Uterus (tissue), 4 donors: ENCODE measurements around the gene IQSEC2. TPM values are rescaled to one million over a fixed set of nuclear protein-coding genes. Genes with fewer than 3 reads are reported as not detected.

ENCODE experiments used
- DNase-seq, 2 donors: peaks; one replicate each; pipeline ENCODE4 v3.0.0-alpha.2; 2019 to 2020
- H3K27ac ChIP-seq, 2 donors: fragments of 200-600 bp; sonication (generic); 1 replicate in 1 of 2; 2 replicates in 1 of 2; pipeline ENCODE4 v1.5.1; 2016 to 2018
- H3K27me3 ChIP-seq, 2 donors: fragments of 200-600 bp; sonication (generic); one replicate each; pipeline ENCODE4 v1.5.1; 2018 to 2019; ENCODE audit warnings: control low read depth in 1 of 2
- H3K36me3 ChIP-seq, 2 donors: fragments of 200-600 bp; sonication (generic); one replicate each; pipeline ENCODE4 v1.5.1; 2019; ENCODE audit warnings: control low read depth in 1 of 2
- H3K4me1 ChIP-seq, 2 donors: fragments of 200-600 bp; sonication (generic); one replicate each; pipeline ENCODE4 v1.5.1; 2018 to 2019; ENCODE audit warnings: control low read depth in 1 of 2
- H3K4me3 ChIP-seq, 2 donors: fragments of 200-600 bp; sonication (generic); 1 replicate in 1 of 2; 2 replicates in 1 of 2; pipeline ENCODE4 v1.5.1; 2018 to 2019; ENCODE audit warnings: mild to moderate bottlenecking in 1 of 2
- H3K9me3 ChIP-seq, 2 donors: fragments of 200-600 bp; sonication (generic); one replicate each; pipeline ENCODE4 v1.5.1; 2019; ENCODE audit warnings: control low read depth in 1 of 2
- POLR2A ChIP-seq, 2 donors: fragments of 450-650 bp; IDR thresholded peaks; one replicate each; pipeline ENCODE4 v1.6.1; 2016; ENCODE audit warnings: antibody characterized with exemption in 2 of 2, mild to moderate bottlenecking in 1 of 2, moderate library complexity in 1 of 2
- intact Hi-C: fragments of 100-400 bp; cut with DNase I; formaldehyde crosslinking; loops from one replicate; pipeline ENCODE4 v1.15.1; 2023; ENCODE audit warnings: low total_unique reads
- total RNA-seq, 4 donors: library from RNA; depleted of rRNA in 3 of 4; stranded (reverse); fragments of >200 nt in 3 of 4; gene quantifications; one replicate each; pipeline versions ENCODE4 v1.1.0 to v1.2.4, GENCODE V29; 2014 to 2023
- TF ChIP-seq, protein P1 (sequence below), 4 experiments: fragments of 200-600 bp in 2 of 4; fragments of 450-650 bp in 2 of 4; sonication (generic) in 2 of 4; IDR thresholded peaks; one replicate each; pipeline ENCODE4 v1.5.1; 2016 to 2019; ENCODE audit warnings: antibody characterized with exemption in 4 of 4, mild to moderate bottlenecking in 2 of 4, moderate library complexity in 1 of 4
- donor health status: DM: yes; HTN: yes; CAD: no.

IQSEC2 gene
- total RNA-seq, 4 donors from 2014 or later: 4.1 to 31.6 (median 8.9) TPM

- H3K27ac ChIP-seq: no peak overlapping the region
- H3K27me3 ChIP-seq: no peaks in the 10 kb centered on the region
- no peaks in the 10 kb centered on the region for H3K4me1 ChIP-seq
- no peaks in the 10 kb centered on the region for H3K9me3 ChIP-seq
- intact Hi-C loops: no loop called here
- no peaks in the 10 kb centered on the region for H3K36me3 ChIP-seq
- DNase-seq: no peak
- H3K4me3 ChIP-seq: no peak overlapping the region
- TF ChIP-seq, protein P1, sequence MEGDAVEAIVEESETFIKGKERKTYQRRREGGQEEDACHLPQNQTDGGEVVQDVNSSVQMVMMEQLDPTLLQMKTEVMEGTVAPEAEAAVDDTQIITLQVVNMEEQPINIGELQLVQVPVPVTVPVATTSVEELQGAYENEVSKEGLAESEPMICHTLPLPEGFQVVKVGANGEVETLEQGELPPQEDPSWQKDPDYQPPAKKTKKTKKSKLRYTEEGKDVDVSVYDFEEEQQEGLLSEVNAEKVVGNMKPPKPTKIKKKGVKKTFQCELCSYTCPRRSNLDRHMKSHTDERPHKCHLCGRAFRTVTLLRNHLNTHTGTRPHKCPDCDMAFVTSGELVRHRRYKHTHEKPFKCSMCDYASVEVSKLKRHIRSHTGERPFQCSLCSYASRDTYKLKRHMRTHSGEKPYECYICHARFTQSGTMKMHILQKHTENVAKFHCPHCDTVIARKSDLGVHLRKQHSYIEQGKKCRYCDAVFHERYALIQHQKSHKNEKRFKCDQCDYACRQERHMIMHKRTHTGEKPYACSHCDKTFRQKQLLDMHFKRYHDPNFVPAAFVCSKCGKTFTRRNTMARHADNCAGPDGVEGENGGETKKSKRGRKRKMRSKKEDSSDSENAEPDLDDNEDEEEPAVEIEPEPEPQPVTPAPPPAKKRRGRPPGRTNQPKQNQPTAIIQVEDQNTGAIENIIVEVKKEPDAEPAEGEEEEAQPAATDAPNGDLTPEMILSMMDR (IDR thresholded peaks at IDR 0.05): no peak
- TF ChIP-seq POLR2A (IDR thresholded peaks at IDR 0.05): no peak
These were observed 24.8 kb downstream of the IQSEC2 start for GRCh38 chrX:53256446-53257041.

DNA sequence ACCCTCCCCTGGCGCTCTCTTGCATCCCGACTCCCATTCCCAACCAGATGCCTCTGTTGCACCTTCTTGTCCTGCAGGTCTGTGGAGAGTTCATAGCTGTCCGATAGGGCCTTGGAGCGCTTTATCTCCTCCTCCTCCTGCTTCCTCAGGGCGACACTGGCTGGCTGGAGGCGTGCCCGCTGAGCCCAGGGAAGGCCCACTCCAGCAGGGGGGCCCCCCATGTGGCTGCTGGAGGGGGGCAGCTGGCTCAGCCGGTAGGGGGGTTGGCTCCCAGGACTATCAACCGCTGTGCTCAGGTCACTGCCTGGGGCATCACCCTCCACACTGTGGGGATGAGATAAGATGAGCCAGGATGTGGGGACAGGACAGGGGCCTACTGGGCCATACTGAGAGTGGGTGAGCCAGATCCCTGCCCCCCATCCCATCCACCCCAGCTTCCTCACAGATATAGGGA, 25.6 kb downstream of the IQSEC2 start:
- no peaks in the 10 kb centered on the region for H3K27me3 ChIP-seq
- H3K4me3 ChIP-seq: no peak overlapping the region
- no peaks in the 10 kb centered on the region for H3K4me1 ChIP-seq
- H3K9me3 ChIP-seq: no peaks in the 10 kb centered on the region
- H3K27ac ChIP-seq: no peak overlapping the region
- DNase-seq: no peak
- H3K36me3 ChIP-seq: no peaks in the 10 kb centered on the region
- intact Hi-C loops: no loop called here
- TF ChIP-seq POLR2A (IDR thresholded peaks at IDR 0.05): no peak
- TF ChIP-seq, protein P1 (IDR thresholded peaks at IDR 0.05): no peak

- H3K9me3 ChIP-seq: no peaks in the 10 kb centered on the region
- H3K4me3 ChIP-seq: no peak overlapping the region
- no peaks in the 10 kb centered on the region for H3K36me3 ChIP-seq
- intact Hi-C loops: no loop called here
- no peaks in the 10 kb centered on the region for H3K4me1 ChIP-seq
- no peak overlapping the region for H3K27ac ChIP-seq
- no peak for DNase-seq
- H3K27me3 ChIP-seq: no peaks in the 10 kb centered on the region
- TF ChIP-seq, protein P1 (IDR thresholded peaks at IDR 0.05): no peak
- TF ChIP-seq POLR2A (IDR thresholded peaks at IDR 0.05): no peak
These were observed 26.6 kb downstream of the IQSEC2 start for GRCh38 chrX:53254570-53255461.

DNA sequence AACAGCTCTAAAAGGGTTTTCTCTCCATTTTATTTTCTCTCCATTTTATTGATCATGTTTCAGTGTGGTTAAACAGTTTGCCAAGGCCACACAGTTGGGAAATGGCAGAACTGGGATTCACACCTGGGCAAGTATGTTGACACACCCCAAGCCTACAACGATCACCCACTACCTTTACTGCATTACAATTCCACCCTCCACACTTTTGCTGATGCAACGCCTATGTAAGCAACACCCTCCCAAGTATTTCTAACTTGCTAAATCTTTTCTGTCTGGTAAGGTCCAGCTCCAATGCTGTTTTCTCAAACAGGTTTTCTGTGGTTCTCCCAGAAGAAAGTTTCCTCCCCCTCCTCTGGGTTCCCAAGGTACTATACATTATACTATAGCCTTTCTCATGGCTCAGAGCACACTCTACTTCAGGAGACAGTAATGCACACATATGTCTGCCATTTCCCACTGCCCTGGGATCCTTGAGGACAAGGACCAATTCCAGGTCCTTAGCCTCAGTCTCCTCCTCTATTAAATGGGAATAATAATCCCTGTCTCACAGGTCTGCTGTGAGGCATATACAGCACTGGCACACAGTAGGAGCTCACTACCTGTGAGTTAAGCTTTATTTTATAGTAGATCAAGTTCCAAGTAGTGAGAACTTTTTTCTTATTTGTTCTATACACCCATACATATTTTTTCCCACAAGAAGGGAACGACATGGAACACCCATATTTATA, 27.9 kb downstream of the IQSEC2 start:
- H3K27me3 ChIP-seq: no peaks in the 10 kb centered on the region
- DNase-seq: no peak
- no peaks in the 10 kb centered on the region for H3K36me3 ChIP-seq
- H3K9me3 ChIP-seq: no peaks in the 10 kb centered on the region
- TF ChIP-seq, protein P1 (IDR thresholded peaks at IDR 0.05): no peak
- no peak for TF ChIP-seq POLR2A (IDR thresholded peaks at IDR 0.05)
- H3K4me1 ChIP-seq: no peaks in the 10 kb centered on the region
- intact Hi-C loops: no loop called here
- H3K4me3 ChIP-seq: no peak overlapping the region
- no peak overlapping the region for H3K27ac ChIP-seq
